GM15510 (cell line): ENCODE measurements around the gene ADGRV1.

Experiments
- POLR2A ChIP-seq: IDR thresholded peaks from 3 replicates; pipeline ENCODE4 v1.6.1; 2011; ENCODE audit warnings: borderline replicate concordance; ENCODE audit not compliant: insufficient read length; ENCODE audit errors: extremely low read depth

Gene ADGRV1

DNA sequence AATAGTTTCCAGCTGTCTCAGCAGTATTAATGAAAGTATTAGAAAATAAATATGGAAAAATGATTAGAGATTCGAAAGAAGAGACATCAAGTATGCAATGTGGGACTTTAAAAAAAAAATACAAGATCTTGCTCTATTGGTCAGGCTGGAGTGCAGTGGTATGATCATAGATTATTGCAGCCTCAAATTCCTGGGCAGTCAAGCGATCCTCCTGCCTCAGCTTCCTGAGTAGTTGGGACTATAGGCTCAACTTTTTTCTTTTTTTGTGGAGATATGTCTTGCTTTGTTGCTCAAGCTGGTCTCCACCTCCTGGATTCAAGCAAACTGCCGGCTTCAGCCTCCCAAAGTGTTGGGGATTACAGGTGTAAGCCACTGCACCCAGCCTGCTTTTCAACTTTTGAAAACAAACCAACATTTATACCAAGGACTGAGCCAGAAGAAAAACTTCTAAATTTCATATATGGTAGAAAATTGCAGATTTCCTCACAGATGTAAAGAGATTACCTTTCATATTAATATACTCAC is 323.1 kb downstream of the ADGRV1 start:
- TF ChIP-seq POLR2A = no peak

DNA sequence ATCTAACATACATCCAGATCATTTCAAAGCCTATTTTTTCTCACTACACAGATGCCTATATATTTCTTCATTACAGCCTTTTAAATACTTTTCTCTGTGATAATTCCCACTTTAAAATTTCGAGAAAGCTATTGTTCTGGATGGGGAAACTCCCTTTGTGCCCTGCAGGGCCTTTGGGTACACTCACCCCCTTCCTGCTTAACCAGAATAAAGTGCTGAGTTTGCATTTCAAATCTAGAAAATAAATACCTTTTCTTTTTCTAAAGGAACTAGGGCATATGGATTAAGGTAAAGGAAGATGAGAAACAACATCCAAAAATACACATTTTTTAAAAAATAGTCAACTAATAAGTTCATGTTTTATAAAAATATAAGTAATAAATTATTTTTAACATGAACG is 323.9 kb downstream of the ADGRV1 start:
- TF ChIP-seq POLR2A = no peak

DNA sequence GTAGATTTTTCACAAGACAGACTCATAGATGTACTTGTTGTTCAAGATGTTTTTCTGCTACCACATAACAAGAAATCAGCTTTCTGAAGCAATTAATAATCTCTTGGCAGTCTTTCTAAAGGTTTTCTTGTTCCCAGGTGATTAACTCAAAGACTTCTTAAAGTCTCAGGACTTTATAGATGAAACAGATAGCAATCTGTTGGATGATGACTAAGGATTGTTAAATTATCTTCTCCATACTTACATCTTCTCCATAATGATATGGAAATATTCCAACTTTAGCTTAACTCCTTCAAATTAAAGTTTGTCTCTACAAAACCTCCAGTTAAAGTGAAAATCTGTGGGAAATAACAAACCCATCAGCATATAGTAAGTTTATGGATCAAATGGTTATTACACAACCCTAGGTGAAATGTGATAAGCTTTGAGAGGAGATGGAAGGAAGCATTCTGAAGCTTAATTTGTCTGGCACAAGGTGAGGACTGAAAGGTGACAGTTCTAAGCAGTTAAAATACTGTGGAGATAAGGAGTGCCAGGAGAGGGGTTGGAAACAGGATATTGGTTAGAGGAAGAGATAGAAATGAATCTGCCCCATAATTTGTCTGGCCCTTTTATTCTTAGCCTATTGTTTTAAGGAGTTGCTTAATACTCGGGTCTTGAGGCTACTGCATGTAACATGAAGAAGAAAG is 326.7 kb downstream of the ADGRV1 start:
- no peak for TF ChIP-seq POLR2A

DNA sequence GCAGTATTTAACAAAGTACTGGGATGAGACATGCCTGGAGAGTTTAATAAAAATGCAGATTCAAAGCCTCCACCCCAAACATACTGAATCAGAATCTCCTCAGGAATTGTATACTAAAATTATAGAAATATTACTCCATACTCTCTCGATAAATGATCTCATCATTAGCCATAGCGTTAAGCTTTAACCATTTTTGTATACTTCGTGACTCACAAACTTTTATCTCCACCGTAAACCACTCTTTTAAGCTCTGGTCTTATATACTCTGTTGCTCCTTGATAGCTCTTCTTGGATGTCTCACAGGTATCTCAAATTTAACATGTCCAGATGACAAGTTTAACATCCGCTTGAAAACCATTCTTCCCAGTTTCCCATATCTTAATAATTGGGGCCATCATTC is 327.8 kb downstream of the ADGRV1 start:
- no peak for TF ChIP-seq POLR2A

DNA sequence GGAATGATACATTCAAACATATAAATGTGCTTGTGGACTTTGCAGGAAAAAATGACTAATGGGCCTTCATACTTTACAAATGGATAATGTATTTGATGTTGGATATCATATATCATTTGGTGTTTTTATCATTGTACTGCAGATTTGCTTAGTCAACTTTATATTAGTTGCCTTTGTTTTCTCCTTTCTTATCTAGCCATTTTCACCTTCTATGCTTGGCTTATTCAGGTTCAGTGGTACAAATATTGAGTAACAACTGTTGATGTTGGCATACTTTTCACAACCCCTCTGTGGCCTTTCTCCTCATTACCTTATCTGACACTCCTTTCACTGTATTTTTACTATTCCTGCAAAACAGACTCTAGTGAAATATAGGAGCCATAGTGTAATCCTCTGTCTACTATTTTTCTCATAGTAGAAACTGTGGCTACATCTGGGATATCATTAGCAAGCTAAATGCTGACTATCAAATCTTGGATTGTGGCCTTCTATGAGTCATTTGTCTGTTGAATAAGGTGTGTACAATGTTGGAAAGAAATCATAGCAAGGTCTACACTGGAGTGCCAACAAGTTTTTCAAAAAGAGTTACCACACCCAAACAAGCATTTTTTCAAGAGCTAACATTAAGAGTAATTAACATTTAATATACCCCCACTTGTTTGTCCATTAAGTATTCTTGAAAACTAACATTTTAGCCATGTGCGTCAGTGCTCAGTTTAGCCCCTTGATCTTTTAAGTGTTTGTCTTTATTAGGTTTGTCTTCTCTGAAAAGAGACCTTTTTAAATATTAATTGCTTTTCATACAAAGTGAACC is 330.1 kb downstream of the ADGRV1 start:
- TF ChIP-seq POLR2A = no peak

DNA sequence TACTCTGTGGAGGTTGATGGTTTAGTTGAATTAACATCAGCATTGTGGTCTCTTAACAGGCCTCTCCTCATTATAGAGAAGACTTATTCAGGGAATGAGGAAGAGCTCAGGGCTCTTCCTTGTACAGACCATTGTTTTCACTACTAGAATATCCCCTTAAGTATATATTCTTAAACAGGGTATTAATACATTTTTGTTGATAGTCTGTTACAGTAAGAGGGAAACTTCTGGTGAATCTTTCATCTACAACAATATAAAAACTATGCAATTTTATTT is 330.7 kb downstream of the ADGRV1 start:
- TF ChIP-seq POLR2A = no peak

DNA sequence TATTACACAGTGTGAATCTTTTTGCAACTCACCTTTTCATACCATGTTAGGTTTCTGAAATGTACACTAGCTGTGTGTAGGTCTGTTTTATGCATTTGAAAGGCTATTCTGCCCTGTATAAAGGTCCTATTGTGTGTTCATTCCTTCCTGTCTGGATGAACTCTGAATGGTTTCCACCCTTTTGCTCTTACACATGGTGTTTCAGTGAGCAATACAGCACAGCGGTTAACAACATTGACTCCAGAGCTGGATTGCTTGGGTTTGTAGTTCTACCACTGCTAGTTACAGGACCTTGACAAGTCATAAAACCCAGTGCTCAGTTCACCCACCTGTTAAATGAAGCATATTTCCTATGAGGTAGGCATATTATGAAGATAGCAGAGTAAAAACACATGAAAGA is 331.6 kb downstream of the ADGRV1 start:
- TF ChIP-seq POLR2A = no peak

DNA sequence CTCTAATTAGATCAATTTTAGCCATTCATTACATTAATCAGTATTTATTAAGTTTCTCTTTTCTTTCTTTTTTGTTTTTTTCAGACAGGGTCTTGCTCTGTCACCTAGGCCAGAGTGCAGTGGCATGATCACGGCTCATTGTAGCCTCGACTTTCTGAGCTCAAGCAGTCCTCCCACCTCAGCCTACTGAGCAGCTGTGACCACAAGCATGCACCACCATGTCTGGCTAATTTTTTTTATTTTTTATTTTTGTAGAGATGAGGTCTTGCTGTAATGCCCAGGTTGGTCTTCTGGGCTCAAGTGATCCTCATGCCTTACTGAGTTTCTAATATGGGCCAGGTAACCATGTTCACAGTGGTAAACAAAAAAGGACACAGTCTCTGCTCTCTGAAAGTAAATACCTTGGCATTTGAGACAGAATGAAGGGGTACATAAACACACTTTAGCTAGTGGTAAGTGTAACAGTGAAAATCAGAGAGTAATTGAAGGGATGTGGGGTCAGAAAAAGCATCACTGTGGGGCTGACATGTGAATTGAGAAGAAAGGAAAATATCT is 336.3 kb downstream of the ADGRV1 start:
- TF ChIP-seq POLR2A = no peak

DNA sequence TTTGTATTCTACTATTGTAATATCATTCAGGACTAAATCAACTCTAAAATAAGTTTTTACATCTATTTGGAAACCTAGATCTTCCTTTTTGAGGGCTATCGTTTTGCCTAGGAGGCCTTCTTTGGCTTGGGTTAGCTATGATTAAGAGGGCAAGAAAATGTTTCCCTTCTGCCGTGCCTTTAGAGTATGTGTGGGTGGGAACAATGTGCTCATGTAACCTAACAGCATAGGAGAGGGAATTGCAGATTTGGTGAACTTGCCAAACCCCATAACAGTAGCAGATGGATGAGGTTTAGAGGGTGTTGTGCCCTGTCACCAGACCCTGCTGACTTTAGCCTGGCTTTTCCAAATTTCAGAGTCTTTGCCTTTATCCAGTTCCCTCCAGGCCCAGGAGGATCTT is 339.0 kb downstream of the ADGRV1 start:
- TF ChIP-seq POLR2A = no peak

DNA sequence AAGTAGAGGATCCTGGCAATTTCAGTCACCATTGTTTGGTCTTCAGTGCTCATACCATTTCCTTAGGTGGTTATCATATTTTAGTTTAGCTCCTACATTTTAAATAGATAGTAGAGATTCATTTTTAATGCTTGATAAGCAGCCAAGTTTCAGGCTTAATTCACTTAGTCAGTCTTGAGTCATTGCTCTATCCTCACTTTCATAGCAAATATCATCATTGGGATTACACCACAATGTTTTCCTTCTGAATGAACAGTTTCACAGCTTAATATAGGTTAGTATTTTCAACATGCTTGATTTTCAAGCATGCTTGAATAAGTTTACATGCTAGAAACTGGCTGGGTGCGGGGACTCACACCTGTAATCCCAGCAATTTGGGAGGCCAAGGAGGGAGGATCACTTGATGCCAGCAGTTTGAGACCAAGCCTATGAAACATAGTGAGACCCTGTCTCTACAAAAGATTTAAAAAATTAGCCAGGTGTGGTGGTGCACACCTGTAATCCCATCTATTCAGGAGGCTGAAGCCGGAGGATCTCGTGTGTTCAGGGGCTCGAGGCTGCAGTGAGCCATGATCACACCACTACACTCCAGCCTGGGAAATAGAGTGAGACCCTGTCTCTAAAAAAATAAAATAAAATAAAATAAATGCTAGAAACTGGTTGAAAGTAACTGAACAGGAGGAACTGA is 339.9 kb downstream of the ADGRV1 start:
- no peak for TF ChIP-seq POLR2A

DNA sequence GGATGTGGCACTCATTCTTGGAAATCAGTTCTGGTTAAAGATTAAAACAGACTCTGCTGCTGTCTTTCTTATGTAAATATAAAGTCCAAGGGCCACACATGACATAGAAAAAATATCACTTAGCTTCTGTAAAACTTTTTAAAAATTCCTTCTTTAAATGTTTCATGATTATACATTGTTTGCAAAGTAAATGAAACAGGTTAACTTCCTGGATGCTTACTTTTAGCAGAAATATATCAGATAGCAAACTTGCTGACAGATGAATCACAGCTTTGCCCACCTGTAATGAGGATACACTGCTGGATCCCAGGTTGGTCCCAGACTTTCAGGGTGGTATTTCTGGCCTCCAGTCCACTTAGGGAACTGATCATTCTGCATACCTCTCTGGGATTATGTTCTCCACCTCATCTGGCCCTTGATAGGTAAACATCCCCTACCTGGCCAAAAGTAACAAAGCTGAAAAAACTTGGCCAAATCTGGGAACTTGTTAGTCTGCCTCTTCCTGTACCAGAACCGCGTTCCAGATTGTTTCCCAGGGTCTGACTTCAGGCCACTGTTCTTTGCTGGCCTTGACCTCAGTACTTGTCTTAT is 340.5 kb downstream of the ADGRV1 start:
- TF ChIP-seq POLR2A = no peak

DNA sequence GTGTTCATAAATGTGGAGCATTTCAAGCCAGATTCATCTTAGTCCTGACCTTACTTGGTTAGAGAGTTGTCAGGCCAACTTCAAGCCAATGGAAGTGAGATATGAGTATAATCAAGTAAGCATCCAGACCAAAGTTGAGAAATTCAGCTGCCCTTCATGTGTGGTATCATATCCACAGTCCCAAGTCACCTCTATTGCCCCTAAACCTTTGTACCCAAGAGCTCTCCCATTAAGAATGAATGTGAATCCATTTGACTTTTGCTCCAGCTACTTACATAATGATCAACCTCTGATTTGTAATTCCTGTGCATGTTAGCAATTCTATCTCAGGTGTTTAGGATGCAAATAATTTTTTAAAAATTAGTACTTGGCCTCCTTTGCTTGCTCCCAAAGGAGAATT is 342.7 kb downstream of the ADGRV1 start:
- no peak for TF ChIP-seq POLR2A

DNA sequence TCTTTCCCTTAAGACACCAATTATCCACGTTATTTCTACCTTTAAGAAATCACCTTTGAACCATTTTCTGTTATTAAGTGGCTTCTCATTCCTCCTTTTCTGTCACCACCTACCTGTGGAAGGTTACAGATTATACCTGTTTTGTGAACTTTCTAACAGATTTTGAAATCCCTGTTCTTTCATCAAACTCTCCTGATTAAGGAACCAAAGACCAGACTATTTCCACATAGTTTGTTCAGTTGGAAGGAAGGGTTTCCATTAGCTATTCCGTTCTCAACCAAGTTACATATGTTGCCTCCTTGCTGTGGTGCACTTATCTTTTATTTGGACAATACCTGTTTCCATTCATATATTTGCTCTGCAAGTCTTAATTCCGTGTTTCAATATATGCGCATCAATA is 343.6 kb downstream of the ADGRV1 start:
- TF ChIP-seq POLR2A = no peak

DNA sequence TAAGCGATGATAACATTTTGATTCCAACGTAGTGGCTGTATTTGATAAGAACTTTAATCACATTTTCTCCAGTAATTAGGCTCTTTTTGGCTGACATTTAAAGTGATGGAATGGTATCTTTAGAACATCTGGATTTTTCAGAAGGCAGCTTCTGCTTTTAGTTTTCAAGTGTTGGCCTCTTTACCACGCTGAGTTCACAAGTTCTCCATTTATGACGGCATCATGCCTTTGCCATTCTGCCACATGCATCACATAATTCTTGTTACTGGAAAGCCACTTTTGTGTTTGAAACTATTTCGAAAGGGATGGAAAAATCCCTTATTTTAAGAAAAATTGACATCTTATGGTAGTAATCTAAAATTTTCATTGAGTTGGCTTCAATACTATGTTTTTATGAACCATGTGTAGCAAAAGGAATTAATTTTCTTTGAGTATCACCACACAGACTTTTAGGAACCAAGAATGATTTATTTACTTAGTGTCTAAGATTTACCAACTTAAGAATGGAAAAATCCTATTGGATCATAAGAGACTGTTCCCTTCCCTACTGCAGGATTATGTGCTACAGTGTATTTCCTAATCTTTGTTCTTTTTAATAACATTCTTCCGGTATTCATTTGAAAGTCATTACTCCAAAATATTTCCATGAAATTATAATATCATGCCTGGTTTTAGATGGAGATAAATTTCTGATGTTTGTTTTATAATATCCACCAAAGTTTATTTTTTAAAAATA is 344.2 kb downstream of the ADGRV1 start:
- TF ChIP-seq POLR2A = no peak
